CD4-positive, alpha-beta T cell treated with Interleukin-17A for 4 hours (primary cell): Measurements from ENCODE around the gene CHTF18.
"Not testable (repeated sequence)": the region's sequence is repeated elsewhere in the genome, so short reads cannot be mapped to it uniquely, and the experiment has no call there.

Source experiments
- DNase-seq: peaks from one replicate; pipeline ENCODE4 v3.0.0-alpha.2; 2020; ENCODE audit warnings: mixed read lengths

The CHTF18 gene

DNA sequence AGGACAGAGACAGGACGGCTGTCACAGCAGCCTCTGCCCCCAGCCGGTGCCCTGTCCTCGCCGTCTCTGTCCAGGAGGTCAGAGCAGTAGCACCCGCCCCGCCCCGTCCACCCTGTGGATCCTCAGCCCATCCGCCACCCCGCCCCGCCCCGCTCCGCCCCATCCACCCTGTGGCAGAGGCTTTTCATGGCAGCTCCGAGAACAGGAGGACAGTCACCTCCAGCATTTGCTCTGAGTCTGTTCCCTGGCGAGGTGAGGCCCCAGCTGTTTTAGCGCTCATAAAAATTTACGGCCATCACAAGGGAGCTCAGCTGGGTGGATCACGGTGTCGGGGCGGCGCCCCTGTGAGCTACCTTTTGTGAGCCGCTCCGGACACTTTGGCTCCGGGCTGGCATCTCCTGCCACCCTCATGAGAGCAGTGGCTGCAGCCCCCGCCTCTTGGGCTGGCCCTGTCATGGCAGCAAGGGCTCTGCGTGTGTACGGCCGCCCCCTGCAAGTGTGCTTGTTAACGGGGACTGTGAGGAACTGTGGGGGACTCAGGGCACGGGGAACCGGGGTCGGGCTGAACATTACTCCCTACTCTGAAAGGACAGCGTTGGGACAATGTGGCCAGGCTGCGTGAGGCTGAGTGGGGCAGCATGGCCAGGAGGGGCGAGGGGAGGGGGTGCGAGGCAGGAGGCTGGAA lies 44.4 kb downstream of the CHTF18 start:
- no peak for DNase-seq

GRCh38 chr16:833411-833810 lies 45.0 kb downstream of the CHTF18 start:
- no peak for DNase-seq

DNA sequence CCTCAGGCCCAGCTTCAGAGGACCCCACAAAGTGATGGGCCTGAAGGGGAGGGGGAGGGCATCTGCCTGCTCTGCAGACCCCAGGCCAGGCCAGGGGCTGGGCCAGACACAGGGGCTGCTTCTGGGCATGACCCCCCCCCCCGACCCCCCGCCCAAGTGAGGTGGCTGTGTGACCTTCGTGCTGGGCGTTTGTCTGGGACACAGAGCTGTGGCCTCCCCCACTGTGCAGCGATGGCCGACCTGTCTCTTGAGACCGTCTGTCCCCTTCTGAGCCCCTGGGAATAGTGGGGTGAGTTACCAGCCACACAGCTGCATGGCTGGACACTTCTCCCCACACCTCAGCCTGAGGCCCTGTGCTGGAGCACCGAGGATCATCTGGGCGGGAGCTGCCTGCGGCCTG lies 47.0 kb downstream of the CHTF18 start:
- DNase-seq: no peak

GRCh38 chr16:836221-836620 lies 47.8 kb downstream of the CHTF18 start:
- no peak for DNase-seq

DNA sequence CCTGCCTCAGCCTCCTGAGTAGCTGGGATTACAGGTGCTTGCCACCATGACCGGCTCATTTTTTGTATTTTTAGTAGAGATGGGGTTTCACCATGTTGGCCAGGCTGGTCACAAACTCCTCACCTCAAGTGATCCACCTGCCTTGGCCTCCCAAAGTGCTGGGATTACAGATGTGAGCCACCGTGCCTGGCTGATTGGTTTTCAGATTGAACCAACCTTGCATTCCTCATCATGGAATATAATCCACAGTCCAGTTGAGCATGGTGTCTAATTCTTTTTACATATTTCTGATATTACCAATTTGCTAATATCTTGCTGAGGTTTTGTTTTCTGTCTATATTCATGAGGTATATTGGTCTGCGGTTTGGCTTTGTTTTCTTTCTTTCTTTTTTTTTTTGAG lies 48.4 kb downstream of the CHTF18 start:
- not testable (repeated sequence) for DNase-seq

DNA sequence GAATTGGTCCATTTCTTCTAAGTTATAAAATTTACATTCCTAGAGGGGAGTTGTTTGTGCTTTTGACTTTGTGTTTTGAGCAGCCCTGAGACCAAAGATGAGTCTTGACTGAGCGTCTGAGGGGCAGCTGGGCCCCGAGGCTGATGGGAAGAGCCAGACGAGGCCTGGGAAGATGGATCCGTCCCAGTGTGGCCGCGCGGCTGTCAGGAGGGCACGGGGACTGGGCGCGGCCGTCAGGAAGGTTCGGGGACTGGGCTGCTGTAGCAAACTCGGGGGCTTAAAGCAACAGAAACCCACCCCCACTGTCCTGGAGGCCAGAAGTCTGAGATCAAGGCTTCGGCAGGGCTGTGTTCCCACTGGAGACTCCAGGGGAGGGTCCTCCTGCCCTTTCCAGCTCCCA lies 50.3 kb downstream of the CHTF18 start:
- DNase-seq: no peak

DNA sequence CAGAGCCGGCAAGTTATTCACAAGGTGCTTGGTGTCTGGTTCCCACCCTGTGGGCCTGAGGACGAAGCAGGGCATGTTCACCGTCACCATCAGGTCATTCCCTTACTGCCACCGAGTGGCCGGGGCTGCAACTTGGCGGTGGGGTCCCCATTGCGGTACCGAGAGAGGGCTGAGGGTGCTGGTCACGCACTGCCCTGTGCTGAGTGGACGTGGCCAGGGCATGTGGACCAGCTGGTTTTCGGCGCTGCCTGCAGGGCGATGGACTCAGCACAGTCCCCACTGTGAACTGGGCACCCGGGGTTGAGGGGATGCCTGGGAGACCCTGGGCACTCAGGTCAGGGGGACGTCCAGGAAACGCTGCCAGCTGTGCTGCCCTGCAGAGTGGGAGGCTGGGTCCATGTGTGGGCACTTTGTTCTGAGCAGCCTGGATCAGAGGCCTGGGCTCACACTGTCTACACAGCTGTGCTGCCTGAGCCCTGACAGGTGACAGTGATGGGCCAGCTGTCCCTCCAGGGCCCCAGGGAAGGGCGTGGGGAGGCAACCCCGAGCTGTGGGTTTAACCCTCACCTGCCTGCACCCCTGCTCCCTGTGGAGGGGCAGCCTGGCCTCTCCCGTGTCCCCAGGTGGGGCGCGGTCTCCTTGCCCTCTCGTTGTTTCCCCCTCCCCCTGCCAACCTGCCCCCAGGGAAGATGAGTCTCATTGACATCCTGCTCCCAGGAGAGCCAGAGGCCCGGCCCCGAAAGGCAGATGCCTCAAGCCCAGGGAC lies 51.4 kb downstream of the CHTF18 start:
- DNase-seq: no peak

- no peak for DNase-seq
Measured at GRCh38 chr16:840561-841454, 52.4 kb downstream of the CHTF18 start.

- DNase-seq: no peak
Measured at GRCh38 chr16:841455-842060, 53.1 kb downstream of the CHTF18 start.

- no peak for DNase-seq
Measured at GRCh38 chr16:842061-842476, 53.6 kb downstream of the CHTF18 start.

DNA sequence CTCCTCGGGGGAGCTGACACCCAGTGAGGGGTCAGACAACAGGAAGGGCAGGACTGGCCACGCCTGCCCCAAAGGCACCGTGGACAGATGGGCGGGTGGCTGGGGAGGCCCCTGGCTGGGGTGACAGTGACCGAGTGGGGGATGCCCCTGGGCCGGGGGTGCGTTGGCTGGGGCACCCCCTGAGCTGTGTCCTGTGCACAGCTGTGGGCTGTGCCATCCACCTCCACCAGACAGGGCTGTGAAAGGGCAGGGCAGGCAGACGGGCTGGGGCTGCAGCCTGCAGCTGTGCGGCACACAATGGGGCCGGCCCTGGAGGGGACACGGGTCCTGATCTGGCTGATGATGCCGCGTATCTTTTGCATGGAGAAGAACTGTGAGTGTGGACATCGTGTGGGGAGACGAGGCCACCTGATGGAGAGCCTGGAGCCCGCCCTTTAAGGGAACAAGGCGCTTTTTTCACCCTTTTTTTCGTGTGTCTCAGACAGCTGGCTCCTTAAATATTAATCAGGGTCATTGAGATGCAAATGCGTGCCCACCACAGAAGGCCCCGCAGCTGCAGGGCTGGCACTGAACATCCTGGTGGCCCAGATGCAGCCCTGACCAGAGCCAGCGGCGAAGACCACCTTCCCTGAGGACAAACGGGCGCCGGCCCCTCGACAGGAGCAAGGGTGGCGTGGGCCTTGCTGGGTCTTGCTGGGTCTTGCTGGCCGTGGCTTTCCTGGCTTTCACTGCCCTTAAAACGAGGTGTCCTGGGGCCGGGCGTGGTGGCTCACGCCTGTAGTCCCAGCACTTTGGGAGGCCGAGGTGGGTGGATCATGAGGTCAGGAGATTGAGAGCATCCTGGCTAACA lies 54.5 kb downstream of the CHTF18 start:
- no peak for DNase-seq

DNA sequence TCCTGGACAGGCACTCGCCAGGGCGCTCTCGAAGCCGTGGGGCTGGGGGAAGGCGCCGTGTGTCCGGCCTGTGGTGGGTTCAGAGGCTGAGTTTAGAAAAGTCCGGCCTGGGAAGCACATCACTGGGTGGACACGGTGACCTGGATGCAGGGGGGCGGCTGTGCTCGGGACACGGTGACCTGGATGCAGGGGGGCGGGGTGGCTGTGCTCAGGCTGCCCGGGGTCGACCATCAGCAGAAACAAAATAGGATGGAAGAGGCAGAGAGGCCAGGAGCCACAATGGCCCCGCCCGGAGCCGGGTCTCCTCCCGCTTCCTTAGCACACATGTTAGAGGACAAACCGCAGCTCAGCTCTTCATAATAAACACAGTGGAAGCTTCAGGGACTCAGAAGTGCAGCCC lies 55.4 kb downstream of the CHTF18 start:
- DNase-seq: no peak

GRCh38 chr16:844638-845350 lies 56.4 kb downstream of the CHTF18 start:
- no peak for DNase-seq

DNA sequence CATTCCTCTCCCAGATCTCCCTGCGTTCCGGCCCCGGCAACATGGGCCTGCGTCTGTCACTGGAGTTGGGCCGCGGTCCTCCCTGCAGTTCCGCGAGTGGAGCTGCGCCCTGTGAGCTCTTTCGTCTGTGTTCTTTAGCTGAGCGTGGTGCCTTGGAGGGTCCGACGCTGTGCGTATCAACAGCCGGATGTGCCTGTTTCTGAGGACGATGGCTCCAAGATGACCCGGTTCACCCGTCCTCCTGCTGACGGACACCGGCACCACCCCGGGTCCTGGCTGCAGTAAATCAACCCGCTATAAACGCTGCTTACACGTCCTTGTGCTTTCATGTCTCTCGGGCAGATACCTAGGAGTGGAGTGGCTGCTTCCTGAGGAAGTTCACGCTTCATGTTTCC lies 56.9 kb downstream of the CHTF18 start:
- no peak for DNase-seq

GRCh38 chr16:847151-847550 lies 58.7 kb downstream of the CHTF18 start:
- no peak for DNase-seq
